Testis (tissue), 2 donors: Measurements from ENCODE around the gene HS6ST3.

Experiments
- CTCF ChIP-seq, 3 experiments: fragments of 450-650 bp in 2 of 3; fragments of 200-600 bp in 1 of 3; sonication (generic) in 1 of 3; IDR thresholded peaks; one replicate each; pipeline ENCODE4 v1.5.1; 2016 to 2019; ENCODE audit warnings: antibody characterized with exemption in 3 of 3, mild to moderate bottlenecking in 2 of 3, moderate library complexity in 1 of 3
- POLR2A ChIP-seq: fragments of 450-650 bp; IDR thresholded peaks from one replicate; pipeline ENCODE4 v1.6.1; 2017; ENCODE audit warnings: antibody characterized with exemption, mild to moderate bottlenecking, moderate library complexity

GRCh38 chr13:96130818-96131340, 41.0 kb downstream of the HS6ST3 start:
- TF ChIP-seq CTCF (IDR thresholded peaks at IDR 0.05), result no peak
- TF ChIP-seq POLR2A, result no peak
